K562 (cell line): ENCODE measurements around the gene IKBKE. TPM values are rescaled to one million over a fixed set of nuclear protein-coding genes. Genes with fewer than 3 reads are reported as not detected.

Experiments used
- ADNP ChIP-seq: fragments of 200-800 bp; sonication (Bioruptor generic); IDR thresholded peaks from 2 replicates; pipeline ENCODE4 v1.6.1; 2016; ENCODE audit warnings: missing genetic modification characterization, missing compliant biosample characterization
- CBFA2T3 ChIP-seq: fragments of 450-650 bp; IDR thresholded peaks from 2 replicates; pipeline ENCODE4 v1.6.1; 2017
- ERF ChIP-seq: fragments of 450-650 bp; formaldehyde crosslinking; IDR thresholded peaks from 2 replicates; pipeline ENCODE4 v1.4.0; 2020; ENCODE audit warnings: mild to moderate bottlenecking, mixed read lengths
- ETS1 ChIP-seq: conservative IDR thresholded peaks from 2 replicates; pipeline ENCODE4 v1.6.1; 2011; ENCODE audit warnings: low read depth, mild to moderate bottlenecking, low read length; ENCODE audit not compliant: control insufficient read depth
- JUND ChIP-seq, 2 experiments: IDR thresholded peaks; 2 replicates in 1 of 2; 3 replicates in 1 of 2; pipeline ENCODE4 v1.6.1; 2011; ENCODE audit warnings: borderline replicate concordance in 2 of 2, low read depth in 2 of 2, low read length in 2 of 2, improper control_type of control experiment in 1 of 2, missing biosample characterization in 1 of 2, missing genetic modification characterization in 1 of 2, missing genetic modification reagents in 1 of 2
- KLF6 ChIP-seq: fragments of 250-450 bp; sonication (Bioruptor Pico); IDR thresholded peaks from 2 replicates; pipeline ENCODE4 v1.4.0; 2020; ENCODE audit warnings: mild to moderate bottlenecking, moderate library complexity, borderline replicate concordance
- MAFK ChIP-seq: IDR thresholded peaks from 2 replicates; pipeline ENCODE4 v1.6.1; 2011; ENCODE audit warnings: low read length, improper control_type of control experiment
- MEF2A ChIP-seq: IDR thresholded peaks from 2 replicates; pipeline ENCODE4 v1.6.1; 2011; ENCODE audit warnings: low read depth, mild to moderate bottlenecking, low read length, moderate library complexity; ENCODE audit not compliant: control insufficient read depth
- MYC ChIP-seq, 2 experiments: fragments of 250-450 bp in 1 of 2; sonication (Bioruptor Pico) in 1 of 2; IDR thresholded peaks; 2 replicates each; pipeline versions ENCODE4 v1.5.1 to v1.6.1; 2012 to 2021; ENCODE audit warnings: low read depth in 2 of 2, borderline replicate concordance in 1 of 2, improper control_type of control experiment in 1 of 2, low read length in 1 of 2, mild to moderate bottlenecking in 1 of 2, moderate library complexity in 1 of 2
- MYNN ChIP-seq, 2 experiments: sonication (generic); formaldehyde crosslinking in 1 of 2; IDR thresholded peaks; 2 replicates each; pipeline versions ENCODE4 v1.5.0 to v1.6.1; 2016 to 2020; ENCODE audit warnings: antibody characterized with exemption in 1 of 2, missing genetic modification reagents in 1 of 2
- PTBP1 ChIP-seq: fragments of 200-400 bp; formaldehyde crosslinking; IDR thresholded peaks from 2 replicates; pipeline ENCODE4 v1.6.1; 2017; ENCODE audit warnings: low read depth, low read length
- SIX5 ChIP-seq, 2 experiments: IDR thresholded peaks; 2 replicates each; pipeline ENCODE4 v1.6.1; 2011; ENCODE audit warnings: low read length in 2 of 2, borderline replicate concordance in 1 of 2, low read depth in 1 of 2, mild to moderate bottlenecking in 1 of 2, moderate library complexity in 1 of 2; ENCODE audit not compliant: insufficient read depth in 1 of 2
- WHSC1 ChIP-seq: IDR thresholded peaks from one replicate; pipeline ENCODE4 v1.6.1; 2012; ENCODE audit warnings: low read length, control low read depth, inconsistent platforms
- ZKSCAN1 ChIP-seq: fragments of 150-350 bp; IDR thresholded peaks from 2 replicates; pipeline ENCODE4 v1.6.1; 2016; ENCODE audit warnings: low read depth, low read length
- ZNF263 ChIP-seq: sonication (generic); formaldehyde crosslinking; IDR thresholded peaks from 2 replicates; pipeline ENCODE4 v1.8.0; 2022; ENCODE audit warnings: mild to moderate bottlenecking, missing genetic modification reagents, borderline replicate concordance
- ZNF384 ChIP-seq: IDR thresholded peaks from 2 replicates; pipeline ENCODE4 v1.6.1; 2012; ENCODE audit warnings: low read depth, low read length, improper control_type of control experiment
- ZNF76 ChIP-seq: fragments of 250-450 bp; sonication (Bioruptor Pico); IDR thresholded peaks from 2 replicates; pipeline ENCODE4 v1.4.0; 2020; ENCODE audit warnings: mild to moderate bottlenecking, moderate library complexity, borderline replicate concordance
- polyA plus RNA-seq, 8 experiments: library from polyadenylated mRNA; depleted of rRNA in 4 of 8; stranded (reverse) in 5 of 8; unstranded in 3 of 8; fragments of >200 nt; fragmentation: Nextera tagmentation in 2 of 8; fragmentation: Illumina TruSeq in 1 of 8; extraction: Ambion mirVana in 2 of 8; extraction: Trizol in 1 of 8; gene quantifications; 2 replicates each; pipeline versions ENCODE4 v1.2.1 to v1.2.3, GENCODE V29; 2011 to 2014; ENCODE audit warnings: inconsistent platforms in 1 of 8, missing spikeins in 1 of 8
- total RNA-seq, 7 experiments: library from RNA; depleted of rRNA in 6 of 7; stranded (reverse); fragments of >200 nt in 6 of 7; fragmentation: Illumina TruSeq in 2 of 7; extraction: Trizol in 2 of 7; gene quantifications; 2 replicates each; pipeline versions ENCODE4 v1.2.1 to v1.2.3, GENCODE V29; 2011 to 2021; ENCODE audit warnings: low replicate concordance in 1 of 7
- TF ChIP-seq, protein P1 (sequence below), 2 experiments: fragments of 150-350 bp in 1 of 2; IDR thresholded peaks; 2 replicates each; pipeline ENCODE4 v1.6.1; 2012 to 2016; ENCODE audit warnings: low read depth in 2 of 2, low read length in 2 of 2, mild to moderate bottlenecking in 1 of 2, moderate library complexity in 1 of 2
- TF ChIP-seq, protein P2 (sequence below): sonication (generic); formaldehyde crosslinking; IDR thresholded peaks from 2 replicates; pipeline ENCODE4 v1.8.1; 2023; ENCODE audit warnings: mild to moderate bottlenecking, missing genetic modification reagents

Gene IKBKE
- total and polyA plus RNA-seq, 9 of the 15 experiments (the other 6 are each of a cell fraction or from before 2014, with no cell fraction given) = 2.3 to 9.0 (median 4.8) TPM

DNA sequence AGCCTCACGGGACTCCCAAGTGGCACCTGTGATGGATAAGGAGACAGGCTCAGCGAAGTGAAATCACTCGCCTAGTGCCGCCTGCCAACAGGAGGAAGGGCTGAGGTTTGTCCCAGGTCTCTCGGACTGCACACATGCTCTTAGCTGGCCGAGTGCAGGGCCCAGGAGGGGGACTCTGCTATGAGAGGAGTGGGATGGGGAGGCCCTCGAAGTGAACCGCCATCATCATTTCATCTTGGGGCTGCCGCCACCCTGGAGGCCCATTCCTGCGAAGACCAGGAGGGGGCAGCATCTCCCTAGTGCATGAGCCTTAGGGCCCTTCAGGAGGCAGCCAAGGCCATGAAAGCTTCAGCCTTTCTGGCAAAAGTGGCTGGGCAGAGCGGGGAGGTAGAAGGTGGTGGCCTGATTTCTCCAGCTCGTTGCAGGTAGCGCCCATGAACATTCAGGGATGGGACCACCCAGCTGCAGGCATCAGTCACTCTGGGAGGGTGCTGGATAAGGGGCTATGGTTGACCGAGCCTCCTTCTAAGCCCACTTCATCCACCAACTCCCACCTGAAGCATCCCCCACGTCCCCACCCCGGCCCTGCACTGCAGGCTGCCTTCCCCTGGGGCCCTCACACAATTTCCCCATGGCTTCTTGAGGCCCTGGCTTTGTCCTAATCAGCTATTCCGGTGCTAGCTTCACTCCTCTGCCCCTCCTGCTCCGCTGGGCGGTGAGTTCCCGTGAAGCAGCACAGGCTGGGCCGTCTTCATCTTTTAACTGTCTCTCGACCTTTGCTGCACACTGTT is 19.9 kb downstream of the IKBKE start (continued):
- 0 out of 2 replicates have a peak, but pooled peaks have one; percentile 13 for TF ChIP-seq MAFK
- TF ChIP-seq JUND (IDR thresholded peaks at IDR 0.05; ENCODE audit: borderline replicate concordance, low read depth, low read length) = peak; percentile 62
- no peak; the same call in 2 of the 3 replicates for TF ChIP-seq JUND (tag; IDR thresholded peaks at IDR 0.05; ENCODE audit: borderline replicate concordance, low read depth, low read length)
- TF ChIP-seq, protein P1, sequence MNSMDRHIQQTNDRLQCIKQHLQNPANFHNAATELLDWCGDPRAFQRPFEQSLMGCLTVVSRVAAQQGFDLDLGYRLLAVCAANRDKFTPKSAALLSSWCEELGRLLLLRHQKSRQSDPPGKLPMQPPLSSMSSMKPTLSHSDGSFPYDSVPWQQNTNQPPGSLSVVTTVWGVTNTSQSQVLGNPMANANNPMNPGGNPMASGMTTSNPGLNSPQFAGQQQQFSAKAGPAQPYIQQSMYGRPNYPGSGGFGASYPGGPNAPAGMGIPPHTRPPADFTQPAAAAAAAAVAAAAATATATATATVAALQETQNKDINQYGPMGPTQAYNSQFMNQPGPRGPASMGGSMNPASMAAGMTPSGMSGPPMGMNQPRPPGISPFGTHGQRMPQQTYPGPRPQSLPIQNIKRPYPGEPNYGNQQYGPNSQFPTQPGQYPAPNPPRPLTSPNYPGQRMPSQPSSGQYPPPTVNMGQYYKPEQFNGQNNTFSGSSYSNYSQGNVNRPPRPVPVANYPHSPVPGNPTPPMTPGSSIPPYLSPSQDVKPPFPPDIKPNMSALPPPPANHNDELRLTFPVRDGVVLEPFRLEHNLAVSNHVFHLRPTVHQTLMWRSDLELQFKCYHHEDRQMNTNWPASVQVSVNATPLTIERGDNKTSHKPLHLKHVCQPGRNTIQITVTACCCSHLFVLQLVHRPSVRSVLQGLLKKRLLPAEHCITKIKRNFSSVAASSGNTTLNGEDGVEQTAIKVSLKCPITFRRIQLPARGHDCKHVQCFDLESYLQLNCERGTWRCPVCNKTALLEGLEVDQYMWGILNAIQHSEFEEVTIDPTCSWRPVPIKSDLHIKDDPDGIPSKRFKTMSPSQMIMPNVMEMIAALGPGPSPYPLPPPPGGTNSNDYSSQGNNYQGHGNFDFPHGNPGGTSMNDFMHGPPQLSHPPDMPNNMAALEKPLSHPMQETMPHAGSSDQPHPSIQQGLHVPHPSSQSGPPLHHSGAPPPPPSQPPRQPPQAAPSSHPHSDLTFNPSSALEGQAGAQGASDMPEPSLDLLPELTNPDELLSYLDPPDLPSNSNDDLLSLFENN (IDR thresholded peaks at IDR 0.05; ENCODE audit: low read depth in 2 of 2, low read length in 2 of 2) = no peak
- TF ChIP-seq, protein P2, sequence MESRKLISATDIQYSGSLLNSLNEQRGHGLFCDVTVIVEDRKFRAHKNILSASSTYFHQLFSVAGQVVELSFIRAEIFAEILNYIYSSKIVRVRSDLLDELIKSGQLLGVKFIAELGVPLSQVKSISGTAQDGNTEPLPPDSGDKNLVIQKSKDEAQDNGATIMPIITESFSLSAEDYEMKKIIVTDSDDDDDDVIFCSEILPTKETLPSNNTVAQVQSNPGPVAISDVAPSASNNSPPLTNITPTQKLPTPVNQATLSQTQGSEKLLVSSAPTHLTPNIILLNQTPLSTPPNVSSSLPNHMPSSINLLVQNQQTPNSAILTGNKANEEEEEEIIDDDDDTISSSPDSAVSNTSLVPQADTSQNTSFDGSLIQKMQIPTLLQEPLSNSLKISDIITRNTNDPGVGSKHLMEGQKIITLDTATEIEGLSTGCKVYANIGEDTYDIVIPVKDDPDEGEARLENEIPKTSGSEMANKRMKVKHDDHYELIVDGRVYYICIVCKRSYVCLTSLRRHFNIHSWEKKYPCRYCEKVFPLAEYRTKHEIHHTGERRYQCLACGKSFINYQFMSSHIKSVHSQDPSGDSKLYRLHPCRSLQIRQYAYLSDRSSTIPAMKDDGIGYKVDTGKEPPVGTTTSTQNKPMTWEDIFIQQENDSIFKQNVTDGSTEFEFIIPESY = 0 out of 2 replicates have a peak, but pooled peaks have one; percentile 40
- no peak for TF ChIP-seq ERF (CRISPR knock-in tag)
- TF ChIP-seq KLF6 (CRISPR knock-in tag) = no peak
- TF ChIP-seq ZNF76 (CRISPR knock-in tag) = 0 out of 2 replicates have a peak, but pooled peaks have one; percentile 43
- TF ChIP-seq ZNF263 = peak; percentile 41; the same call in 1 of the 2 replicates
- no peak for TF ChIP-seq ADNP (tag)
- TF ChIP-seq PTBP1 = no peak
- 0 out of 2 replicates have a peak, but pooled peaks have one; percentile 16 for TF ChIP-seq ETS1
- peak; percentile 53; the same call in 1 of the 2 replicates for TF ChIP-seq MYNN (IDR thresholded peaks at IDR 0.05)
- TF ChIP-seq MYNN (CRISPR knock-in tag; IDR thresholded peaks at IDR 0.05) = no peak
- TF ChIP-seq MYC (IDR thresholded peaks at IDR 0.05; ENCODE audit: low read depth, low read length) = no peak
- TF ChIP-seq MYC (CRISPR knock-in tag; IDR thresholded peaks at IDR 0.05; ENCODE audit: borderline replicate concordance, low read depth) = no peak
- peak; percentile 35; the same call in 1 of the 2 replicates for TF ChIP-seq ZKSCAN1
- no peak for TF ChIP-seq CBFA2T3
- TF ChIP-seq ZNF384 = peak; percentile 39; the same call in 1 of the 2 replicates
- no peak for TF ChIP-seq SIX5 (IDR thresholded peaks at IDR 0.05; ENCODE audit: borderline replicate concordance in 1 of 2, insufficient read depth in 1 of 2, low read depth in 1 of 2, low read length in 2 of 2)
- no peak for TF ChIP-seq WHSC1
- no peak for TF ChIP-seq MEF2A
